HG03108 (cell line): ENCODE measurements around the gene LGALS12.

ENCODE experiments used
- ATAC-seq: cut with Tn5 transposase; IDR thresholded peaks from one replicate; pipeline ENCODE4 v1.9.1; 2021; ENCODE audit warnings: moderate library complexity; ENCODE audit not compliant: unreplicated experiment

Gene LGALS12

GRCh38 chr11:63505857-63506528, at the start of gene LGALS12:
Gene LGALS12 (plus strand): TSS chr11:63506084. CDS start chr11:63506459, 375 bp downstream.
- no peak for ATAC-seq

- ATAC-seq, result no peak
Measured at GRCh38 chr11:63459586-63459985, 46.3 kb upstream of the LGALS12 start.

GRCh38 chr11:63462137-63462536, 43.7 kb upstream of the LGALS12 start:
- ATAC-seq, result no peak

GRCh38 chr11:63470311-63470710, 35.6 kb upstream of the LGALS12 start:
- ATAC-seq, result no peak

- no peak for ATAC-seq
Measured at GRCh38 chr11:63472372-63472771, 33.5 kb upstream of the LGALS12 start.

GRCh38 chr11:63476618-63477017, 29.3 kb upstream of the LGALS12 start:
- ATAC-seq, result no peak

- ATAC-seq, result no peak
Measured at GRCh38 chr11:63478896-63479295, 27.0 kb upstream of the LGALS12 start.

- ATAC-seq, result no peak
Measured at GRCh38 chr11:63480039-63480438, 25.8 kb upstream of the LGALS12 start.

- no peak for ATAC-seq
Measured at GRCh38 chr11:63485777-63486176, 20.1 kb upstream of the LGALS12 start.

- no peak for ATAC-seq
Measured at GRCh38 chr11:63488789-63489188, 17.1 kb upstream of the LGALS12 start.

GRCh38 chr11:63489879-63490278, 16.0 kb upstream of the LGALS12 start:
- no peak for ATAC-seq

- ATAC-seq, result no peak
Measured at GRCh38 chr11:63490551-63491239, 15.2 kb upstream of the LGALS12 start, which contains the start of gene PLAAT5. Gene PLAAT5 (minus strand): TSS chr11:63491167. CDS start chr11:63491034, 133 bp downstream.

- no peak for ATAC-seq
Measured at GRCh38 chr11:63491240-63491587, 14.7 kb upstream of the LGALS12 start.

- no peak for ATAC-seq
Measured at GRCh38 chr11:63491636-63492372, 14.1 kb upstream of the LGALS12 start.

GRCh38 chr11:63492441-63492840, 13.4 kb upstream of the LGALS12 start:
- ATAC-seq, result no peak

- ATAC-seq, result no peak
Measured at GRCh38 chr11:63493127-63493526, 12.8 kb upstream of the LGALS12 start.

- ATAC-seq, result no peak
Measured at GRCh38 chr11:63494975-63495374, 10.9 kb upstream of the LGALS12 start.

- ATAC-seq, result no peak
Measured at GRCh38 chr11:63499874-63500273, 6.0 kb upstream of the LGALS12 start.

- no peak for ATAC-seq
Measured at GRCh38 chr11:63501236-63501635, 4.6 kb upstream of the LGALS12 start.

GRCh38 chr11:63502252-63502820, 3.5 kb upstream of the LGALS12 start:
- no peak for ATAC-seq

- no peak for ATAC-seq
Measured at GRCh38 chr11:63503492-63503891, 2.4 kb upstream of the LGALS12 start.

- ATAC-seq, result no peak
Measured at GRCh38 chr11:63504054-63504453, 1.8 kb upstream of the LGALS12 start.
